Activated naive CD8-positive, alpha-beta T cell treated with anti-CD3 and anti-CD28 coated beads, Interleukin-2, amount 10 ng/mL, durations not matched to agents 7 days and 5 days (primary cell): ENCODE data around the gene EHF. TPM values are rescaled to one million over a fixed set of nuclear protein-coding genes. Genes with fewer than 3 reads are reported as not detected.

ENCODE experiments used
- ATAC-seq: fragments of 150-1000 bp; cut with Tn5 transposase; one replicate; pipeline ENCODE4 v1.10.0; 2021; ENCODE audit warnings: low read depth, moderate library complexity
- POLR2A ChIA-PET: fragments of 350-600 bp; sonication (Branson Sonifier 250); formaldehyde crosslinking; loops from one replicate; lab custom pipeline; 2021; ENCODE audit warnings: antibody characterized with exemption; lab: Charles Lee
- DNase-seq: peaks from one replicate; pipeline ENCODE4 v3.0.0; 2021
- H3K27ac Mint-ChIP-seq: one replicate; pipeline ENCODE4 v1.8.0; 2022; ENCODE audit warnings: mild to moderate bottlenecking, mixed read lengths
- H3K27me3 Mint-ChIP-seq: one replicate; pipeline ENCODE4 v1.8.0; 2022; ENCODE audit warnings: mild to moderate bottlenecking, moderate library complexity, mixed read lengths
- H3K36me3 Mint-ChIP-seq: one replicate; pipeline ENCODE4 v1.8.0; 2021; ENCODE audit warnings: mild to moderate bottlenecking, mixed read lengths
- H3K4me1 Mint-ChIP-seq: one replicate; pipeline ENCODE4 v1.8.0; 2021; ENCODE audit warnings: mixed read lengths
- H3K4me3 Mint-ChIP-seq: one replicate; pipeline ENCODE4 v1.8.0; 2022; ENCODE audit warnings: mild to moderate bottlenecking, moderate library complexity, mixed read lengths
- H3K9me3 Mint-ChIP-seq: one replicate; pipeline ENCODE4 v1.8.0; 2021; ENCODE audit warnings: mixed read lengths
- total RNA-seq, 2 experiments: library from RNA; stranded (reverse); gene quantifications; one replicate each; pipeline ENCODE4 v1.2.3, GENCODE V29; 2021

The EHF gene
- total RNA-seq, 2 experiments from 2014 or later: not detected

GRCh38 chr11:34646431-34646830 lies 25.5 kb downstream of the EHF start:
- POLR2A ChIA-PET: no interaction called here
- ATAC-seq (no peak), DNase-seq (no peak)
- peaks cover 15% of the 10 kb centered on the region for H3K4me1 Mint-ChIP-seq
- no peak overlapping the region for H3K4me3 Mint-ChIP-seq
- H3K27me3 Mint-ChIP-seq: peaks cover 32% of the 10 kb centered on the region
- no peak overlapping the region for H3K27ac Mint-ChIP-seq
- no peaks in the 10 kb centered on the region for H3K9me3 Mint-ChIP-seq
- H3K36me3 Mint-ChIP-seq: no peaks in the 10 kb centered on the region

GRCh38 chr11:34647131-34647530 lies 26.2 kb downstream of the EHF start:
- H3K4me3 Mint-ChIP-seq: no peak overlapping the region
- no peak overlapping the region for H3K27ac Mint-ChIP-seq
- H3K9me3 Mint-ChIP-seq: no peaks in the 10 kb centered on the region
- POLR2A ChIA-PET: no interaction called here
- H3K27me3 Mint-ChIP-seq: peaks cover 32% of the 10 kb centered on the region
- H3K4me1 Mint-ChIP-seq: peaks cover 19% of the 10 kb centered on the region
- no peaks in the 10 kb centered on the region for H3K36me3 Mint-ChIP-seq
- no peak for DNase-seq
- ATAC-seq: no peak

GRCh38 chr11:34647532-34647931 lies 26.6 kb downstream of the EHF start:
- DNase-seq (no peak), ATAC-seq (no peak)
- POLR2A ChIA-PET: no interaction called here
- peaks cover 20% of the 10 kb centered on the region for H3K4me1 Mint-ChIP-seq
- H3K27ac Mint-ChIP-seq: no peak overlapping the region
- no peaks in the 10 kb centered on the region for H3K36me3 Mint-ChIP-seq
- no peak overlapping the region for H3K4me3 Mint-ChIP-seq
- H3K27me3 Mint-ChIP-seq: peaks cover 36% of the 10 kb centered on the region
- no peaks in the 10 kb centered on the region for H3K9me3 Mint-ChIP-seq

GRCh38 chr11:34648036-34648435 lies 27.1 kb downstream of the EHF start:
- Mint-ChIP-seq H3K27me3 (peaks cover 36% of the 10 kb centered on the region), H3K36me3 (no peaks in the 10 kb centered on the region), H3K4me3 (no peak overlapping the region), H3K4me1 (peaks cover 20% of the 10 kb centered on the region), H3K9me3 (no peaks in the 10 kb centered on the region), H3K27ac (no peak overlapping the region)
- DNase-seq (no peak), ATAC-seq (no peak)
- POLR2A ChIA-PET: no interaction called here

- Mint-ChIP-seq H3K9me3 (no peaks in the 10 kb centered on the region), H3K27me3 (peaks cover 32% of the 10 kb centered on the region), H3K36me3 (no peaks in the 10 kb centered on the region), H3K27ac (no peak overlapping the region), H3K4me3 (no peak overlapping the region), H3K4me1 (peaks cover 20% of the 10 kb centered on the region)
- POLR2A ChIA-PET: interaction anchor here (1.4 to 1.6 kb wide), 2 partner anchors 9 to 15 kb away, joined by 4 to 8 read pairs; no protein-coding TSS in a partner anchor
- DNase-seq (no peak), ATAC-seq (no peak)
Observed at GRCh38 chr11:34649597-34649996, 28.7 kb downstream of the EHF start.

GRCh38 chr11:34650528-34650927 lies 29.6 kb downstream of the EHF start:
- ATAC-seq: peak; percentile 96
- peaks cover 20% of the 10 kb centered on the region for H3K4me1 Mint-ChIP-seq
- peak overlapping the region; percentile 90 for H3K27ac Mint-ChIP-seq
- peak; percentile 59 for DNase-seq
- H3K9me3 Mint-ChIP-seq: no peaks in the 10 kb centered on the region
- POLR2A ChIA-PET: interaction anchor here (1.4 to 1.6 kb wide), 2 partner anchors 10 to 16 kb away, joined by 4 to 8 read pairs; no protein-coding TSS in a partner anchor
- H3K4me3 Mint-ChIP-seq: peak overlapping the region; percentile 70
- H3K27me3 Mint-ChIP-seq: peaks cover 29% of the 10 kb centered on the region
- no peaks in the 10 kb centered on the region for H3K36me3 Mint-ChIP-seq

GRCh38 chr11:34651551-34651950 lies 30.7 kb downstream of the EHF start:
- Mint-ChIP-seq H3K4me1 (peaks cover 20% of the 10 kb centered on the region), H3K27me3 (peaks cover 25% of the 10 kb centered on the region), H3K36me3 (no peaks in the 10 kb centered on the region), H3K27ac (no peak overlapping the region), H3K4me3 (peak overlapping the region; percentile 30), H3K9me3 (no peaks in the 10 kb centered on the region)
- POLR2A ChIA-PET: no interaction called here
- DNase-seq (no peak), ATAC-seq (no peak)

GRCh38 chr11:34652191-34652973 lies 31.5 kb downstream of the EHF start:
- Mint-ChIP-seq H3K4me3 (no peak overlapping the region), H3K27me3 (peaks cover 26% of the 10 kb centered on the region), H3K36me3 (no peaks in the 10 kb centered on the region), H3K9me3 (no peaks in the 10 kb centered on the region), H3K4me1 (peaks cover 20% of the 10 kb centered on the region), H3K27ac (no peak overlapping the region)
- DNase-seq (no peak), ATAC-seq (no peak)
- POLR2A ChIA-PET: no interaction called here

- H3K9me3 Mint-ChIP-seq: no peaks in the 10 kb centered on the region
- POLR2A ChIA-PET: no interaction called here
Observed at GRCh38 chr11:34653031-34653430, 32.1 kb downstream of the EHF start.

GRCh38 chr11:34653851-34654482 lies 33.1 kb downstream of the EHF start:
- H3K4me3 Mint-ChIP-seq: no peak overlapping the region
- ATAC-seq: no peak
- no peaks in the 10 kb centered on the region for H3K9me3 Mint-ChIP-seq
- POLR2A ChIA-PET: no interaction called here
- no peak for DNase-seq
- no peaks in the 10 kb centered on the region for H3K36me3 Mint-ChIP-seq
- peaks cover 28% of the 10 kb centered on the region for H3K27me3 Mint-ChIP-seq
- no peak overlapping the region for H3K27ac Mint-ChIP-seq
- H3K4me1 Mint-ChIP-seq: peaks cover 20% of the 10 kb centered on the region

More at GRCh38 chr11:34653031-34653430, 32.1 kb downstream of the EHF start:
- peaks cover 20% of the 10 kb centered on the region for H3K4me1 Mint-ChIP-seq
- no peak for DNase-seq
- peaks cover 25% of the 10 kb centered on the region for H3K27me3 Mint-ChIP-seq
- no peak overlapping the region for H3K27ac Mint-ChIP-seq
- ATAC-seq: no peak
- no peaks in the 10 kb centered on the region for H3K36me3 Mint-ChIP-seq
- H3K4me3 Mint-ChIP-seq: no peak overlapping the region

GRCh38 chr11:34654483-34655334 lies 33.8 kb downstream of the EHF start:
- Mint-ChIP-seq H3K27ac (no peak overlapping the region), H3K36me3 (no peaks in the 10 kb centered on the region), H3K27me3 (peaks cover 31% of the 10 kb centered on the region), H3K9me3 (no peaks in the 10 kb centered on the region), H3K4me1 (peaks cover 17% of the 10 kb centered on the region), H3K4me3 (no peak overlapping the region)
- POLR2A ChIA-PET: no interaction called here
- no peak for ATAC-seq
- DNase-seq: no peak

GRCh38 chr11:34655335-34656008 lies 34.6 kb downstream of the EHF start:
- H3K4me1 Mint-ChIP-seq: peaks cover 12% of the 10 kb centered on the region
- H3K27me3 Mint-ChIP-seq: peaks cover 38% of the 10 kb centered on the region
- no peaks in the 10 kb centered on the region for H3K36me3 Mint-ChIP-seq
- no peak for DNase-seq
- H3K9me3 Mint-ChIP-seq: no peaks in the 10 kb centered on the region
- POLR2A ChIA-PET: no interaction called here
- H3K27ac Mint-ChIP-seq: no peak overlapping the region
- H3K4me3 Mint-ChIP-seq: no peak overlapping the region
- ATAC-seq: no peak
